CD4-positive, alpha-beta T cell treated with Interleukin-17A for 1 hour (primary cell): Measurements from ENCODE around the gene SKI.

Experiments used
- DNase-seq: peaks from one replicate; pipeline ENCODE4 v3.0.0-alpha.2; 2020

SKI gene

DNA sequence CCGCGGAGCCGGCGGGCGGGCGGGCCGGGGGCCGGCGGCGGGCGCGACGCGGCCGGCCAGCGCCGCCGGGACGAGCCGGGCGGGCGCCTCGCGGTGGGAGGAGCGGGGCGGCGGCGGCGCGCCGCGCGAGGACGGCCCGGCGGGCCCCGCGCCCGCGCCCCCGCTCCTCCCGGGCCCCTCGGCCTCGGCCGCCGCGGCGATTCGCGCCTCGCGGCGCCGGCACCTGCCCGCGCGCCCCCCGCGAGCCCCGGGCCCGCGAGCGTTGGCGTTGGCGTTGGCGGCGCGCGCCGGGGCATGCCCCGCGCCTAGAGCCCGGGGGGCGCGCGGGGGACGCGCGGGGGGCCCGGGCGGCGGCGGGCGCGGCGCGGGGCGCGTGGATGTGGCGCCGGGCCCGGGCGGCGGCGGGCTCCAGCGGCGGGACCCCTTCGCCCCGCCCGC is at the start of gene SKI:
TSS of gene SKI (plus strand) at position 163 of the 438 bp plus-strand sequence. CDS start 448 bp downstream, outside the sequence.
- no peak for DNase-seq

DNA sequence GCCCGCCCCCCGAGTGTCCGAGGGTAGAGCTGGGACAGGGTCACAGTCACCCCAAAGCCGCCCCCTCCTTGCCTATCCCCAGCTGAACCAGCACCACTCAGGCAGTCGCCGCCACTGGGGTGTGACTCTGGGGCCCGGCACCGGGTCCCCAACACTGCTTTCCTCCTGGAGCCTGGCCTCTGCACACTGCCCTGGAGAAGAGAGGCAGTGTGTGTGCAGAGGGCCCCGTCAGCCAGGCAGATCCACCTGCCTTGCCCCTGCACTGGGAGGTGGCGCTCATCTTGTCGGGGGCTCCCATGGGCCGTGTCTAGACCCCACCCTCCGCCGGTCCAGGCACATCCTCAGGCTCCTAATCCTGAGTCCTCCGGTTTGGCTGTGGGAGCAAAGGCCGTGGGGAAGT is 49.2 kb upstream of the SKI start:
- no peak for DNase-seq

DNA sequence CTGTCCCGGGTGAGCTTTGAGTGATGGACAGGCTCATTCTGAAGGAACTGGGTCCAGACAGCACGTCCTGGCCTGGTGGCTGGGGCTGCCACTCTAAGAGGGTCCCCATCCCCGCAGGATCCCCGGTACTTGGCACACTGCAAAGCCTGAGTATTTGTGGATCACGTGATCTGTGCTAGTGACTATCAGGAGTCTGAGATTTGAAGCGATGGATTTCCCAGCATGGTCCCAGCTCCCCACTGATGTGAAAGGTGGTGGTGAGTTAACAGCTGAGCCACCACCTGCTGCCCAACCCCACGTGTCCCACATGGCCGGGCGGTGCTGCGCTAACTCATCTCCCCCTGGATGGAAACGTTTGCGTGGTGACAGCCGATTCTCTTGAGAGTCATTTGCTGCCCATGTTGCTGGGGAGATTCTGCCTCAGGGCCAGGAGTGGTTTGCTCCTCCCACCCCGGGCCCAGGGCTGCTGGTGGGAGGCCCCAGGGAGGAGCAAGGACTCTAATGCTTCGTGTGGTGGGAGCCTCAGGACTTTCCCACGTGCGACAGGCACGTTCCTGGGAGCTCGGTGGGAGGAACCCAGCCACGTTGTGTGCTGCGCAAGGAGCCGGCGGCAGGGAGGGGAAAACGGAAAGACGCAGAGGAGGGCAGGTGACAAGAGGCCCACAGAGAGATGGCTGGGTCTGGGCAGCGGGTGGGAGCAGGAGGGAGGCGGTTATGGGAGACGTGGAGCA is 48.7 kb upstream of the SKI start:
- DNase-seq = no peak

DNA sequence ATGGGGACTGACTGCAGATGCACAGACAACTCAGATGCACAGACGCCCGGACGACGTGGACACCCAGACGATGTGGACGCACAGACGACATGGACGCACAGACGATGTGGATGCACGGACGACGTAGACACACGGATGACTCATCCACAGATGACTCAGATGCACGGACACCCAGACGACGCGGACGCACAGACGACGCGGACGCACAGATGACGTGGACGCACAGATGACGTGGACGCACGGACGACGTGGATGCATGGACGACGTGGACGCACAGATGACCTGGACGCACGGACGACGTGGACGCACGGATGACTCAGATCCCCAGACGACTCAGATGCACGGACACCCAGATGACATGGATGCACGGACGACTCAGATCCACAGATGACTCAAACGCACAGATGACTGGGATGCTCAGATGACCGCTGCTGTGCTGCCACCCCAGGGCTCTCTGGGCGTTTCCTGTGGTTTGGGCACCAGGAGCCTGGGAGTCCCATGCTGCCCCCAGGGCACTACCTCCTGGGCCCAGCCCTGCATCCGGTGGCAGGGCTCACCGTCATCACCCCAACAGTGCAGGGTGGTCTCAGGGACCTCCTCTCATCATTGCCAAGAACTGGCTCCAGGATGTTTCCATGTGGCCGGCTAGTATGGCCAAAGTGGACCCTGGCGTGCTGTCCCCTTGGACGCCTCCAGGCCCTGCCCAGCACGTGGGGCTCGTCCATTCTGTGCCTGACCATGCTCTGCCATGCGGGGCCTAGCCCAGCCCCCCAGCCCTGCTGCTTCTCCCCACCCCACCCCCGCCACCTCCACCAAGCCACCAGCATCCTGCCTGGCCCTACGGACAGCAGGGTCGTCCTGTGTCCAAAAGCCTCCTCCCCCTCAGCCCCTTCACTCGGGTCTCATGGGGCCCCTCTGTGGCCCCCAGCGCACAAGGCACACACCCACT is 47.5 kb upstream of the SKI start:
- no peak for DNase-seq

DNA sequence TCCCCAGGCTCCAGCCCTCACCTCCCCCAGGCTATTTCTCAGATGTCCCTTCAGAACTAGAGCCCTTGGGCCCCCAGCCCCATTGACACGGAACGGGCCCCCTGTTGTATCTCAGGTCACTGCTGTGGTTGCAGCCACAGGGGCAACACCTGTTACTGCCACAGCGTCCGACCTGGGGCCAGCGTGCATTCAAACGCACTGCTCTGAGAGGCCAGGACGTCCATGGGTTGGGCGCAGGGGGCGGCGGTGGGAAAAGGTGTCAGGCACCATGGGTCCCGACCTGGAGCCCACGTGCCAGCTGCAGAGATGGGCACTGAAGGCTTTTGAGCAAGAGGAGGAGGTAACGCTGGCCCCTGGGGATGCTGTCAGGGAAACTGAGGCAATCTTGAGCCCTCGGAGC is 46.8 kb upstream of the SKI start:
- DNase-seq = no peak

DNA sequence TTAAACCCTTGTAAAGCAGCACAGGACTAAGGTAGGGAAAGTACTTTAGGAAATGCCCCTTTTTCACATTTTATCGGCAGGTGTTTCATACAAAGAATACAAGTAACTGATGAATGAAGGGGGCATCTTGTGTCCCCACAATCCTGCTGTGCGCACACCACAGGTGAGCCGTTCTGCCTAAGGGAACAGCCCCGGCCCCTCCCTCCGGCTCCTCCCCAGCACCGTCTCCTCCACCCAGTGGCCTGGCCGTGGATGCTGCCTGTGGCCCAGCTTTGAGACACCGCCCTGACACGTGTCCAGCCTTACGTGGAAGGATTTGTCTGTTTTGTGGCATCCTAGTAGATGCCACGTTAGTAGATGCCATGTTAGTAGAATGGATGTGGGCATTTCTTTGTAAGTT is 46.4 kb upstream of the SKI start:
- no peak for DNase-seq

DNA sequence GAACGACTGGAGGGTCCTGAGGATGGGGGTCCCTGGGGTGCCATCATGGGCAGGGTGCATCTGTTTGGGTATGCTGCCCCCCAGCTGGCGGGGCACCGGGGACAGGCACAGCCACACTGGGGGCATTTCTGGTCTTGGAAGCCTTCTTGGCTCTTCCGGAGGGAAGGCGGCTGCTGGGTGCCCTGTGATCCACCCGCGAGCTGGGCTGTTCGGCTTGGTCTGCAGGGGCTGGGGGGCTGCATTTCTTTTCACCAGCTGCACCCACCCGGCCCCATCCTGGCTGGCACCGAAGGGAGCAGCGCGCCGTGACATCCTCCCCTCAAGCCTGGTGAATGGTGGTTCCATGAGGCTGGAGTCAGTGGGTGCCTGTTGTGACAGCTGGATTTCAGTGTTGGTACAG is 45.7 kb upstream of the SKI start:
- no peak for DNase-seq

DNA sequence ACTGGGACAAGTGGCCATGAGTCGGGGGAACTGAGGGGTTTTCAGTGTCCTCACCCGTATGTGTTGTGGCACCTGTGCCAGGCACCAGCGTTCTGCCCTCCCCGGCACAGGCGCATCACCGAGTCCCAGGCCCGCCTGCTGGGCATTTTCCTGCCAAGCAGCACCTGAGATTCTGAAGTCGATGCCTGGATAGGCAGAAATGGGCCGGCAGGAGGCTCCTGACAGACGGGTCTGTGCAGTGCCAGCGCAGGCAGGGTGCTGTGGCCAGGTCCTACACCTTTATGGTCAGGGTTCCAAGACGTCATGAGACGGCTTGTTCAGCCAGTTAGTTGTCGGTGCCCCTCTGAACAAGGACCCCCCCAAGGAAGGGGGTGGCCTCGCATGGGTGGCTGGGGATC is 44.2 kb upstream of the SKI start:
- no peak for DNase-seq

DNA sequence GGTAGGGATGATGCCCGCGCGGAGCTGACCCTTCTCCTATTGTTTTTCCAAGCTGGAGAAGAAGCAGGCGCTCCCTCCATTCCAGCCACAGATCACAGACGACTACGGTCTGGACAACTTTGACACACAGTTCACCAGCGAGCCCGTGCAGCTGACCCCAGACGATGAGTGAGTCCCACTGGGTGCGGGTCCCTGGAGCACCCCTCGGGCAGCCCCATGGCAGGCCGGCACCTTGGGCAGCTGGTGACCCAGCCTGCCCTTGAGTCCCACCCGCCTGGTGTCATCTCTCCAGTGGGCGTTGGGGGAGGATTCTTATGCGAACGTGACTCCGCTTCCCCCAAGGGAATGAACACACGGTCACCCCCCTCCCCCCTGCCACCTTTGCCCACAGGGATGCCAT is 43.6 kb upstream of the SKI start:
- DNase-seq = no peak

DNA sequence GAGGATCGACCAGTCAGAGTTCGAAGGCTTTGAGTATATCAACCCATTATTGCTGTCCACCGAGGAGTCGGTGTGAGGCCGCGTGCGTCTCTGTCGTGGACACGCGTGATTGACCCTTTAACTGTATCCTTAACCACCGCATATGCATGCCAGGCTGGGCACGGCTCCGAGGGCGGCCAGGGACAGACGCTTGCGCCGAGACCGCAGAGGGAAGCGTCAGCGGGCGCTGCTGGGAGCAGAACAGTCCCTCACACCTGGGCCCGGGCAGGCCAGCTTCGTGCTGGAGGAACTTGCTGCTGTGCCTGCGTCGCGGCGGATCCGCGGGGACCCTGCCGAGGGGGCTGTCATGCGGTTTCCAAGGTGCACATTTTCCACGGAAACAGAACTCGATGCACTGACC is 43.2 kb upstream of the SKI start:
- DNase-seq = no peak

DNA sequence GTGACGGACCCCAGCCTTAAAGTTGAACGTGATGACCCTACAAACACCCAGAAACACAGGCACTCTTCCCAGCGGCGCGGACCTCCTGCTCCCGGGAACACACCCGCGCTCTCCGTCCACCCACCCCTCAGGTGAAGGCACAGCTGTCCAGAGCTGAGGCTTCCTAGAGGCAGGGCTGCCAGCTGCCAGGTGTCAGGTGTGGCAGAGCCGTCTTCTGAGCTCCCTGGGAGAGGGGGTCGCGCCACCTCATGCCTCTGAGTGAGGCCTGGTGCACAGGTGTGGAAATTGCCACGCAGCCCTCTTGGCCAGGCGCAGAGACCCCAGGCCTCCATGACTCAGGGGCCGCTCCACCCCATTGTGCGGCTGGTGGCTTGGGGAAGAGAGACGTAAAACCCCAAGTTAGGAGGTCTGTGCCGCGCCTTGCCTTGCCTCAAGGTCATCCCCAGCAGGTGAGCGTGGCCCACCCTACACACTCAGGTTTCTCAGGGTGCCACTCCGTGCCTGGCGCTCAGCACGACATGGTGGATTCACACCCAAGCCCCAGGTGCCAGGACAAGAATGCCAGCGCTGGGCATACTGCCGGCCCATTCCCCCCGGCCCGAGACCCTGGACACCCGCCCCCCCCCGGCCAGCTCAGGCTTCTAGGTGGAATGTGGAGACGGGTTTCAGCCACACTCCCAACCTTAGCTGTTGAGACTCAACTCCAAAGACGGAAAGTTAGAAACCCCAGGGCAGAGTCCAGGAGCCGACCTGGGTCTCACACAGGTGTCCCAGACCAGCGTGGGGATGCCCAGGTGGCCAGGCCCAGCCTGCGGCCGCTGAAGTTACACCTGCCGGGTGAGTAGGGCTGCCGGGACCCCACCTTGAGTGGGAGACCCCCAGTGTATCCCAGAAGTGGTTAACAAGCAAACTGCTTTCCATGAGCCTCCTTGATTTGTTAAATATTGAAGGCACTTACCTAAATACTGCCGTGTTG is 42.0 kb upstream of the SKI start:
- DNase-seq = no peak

DNA sequence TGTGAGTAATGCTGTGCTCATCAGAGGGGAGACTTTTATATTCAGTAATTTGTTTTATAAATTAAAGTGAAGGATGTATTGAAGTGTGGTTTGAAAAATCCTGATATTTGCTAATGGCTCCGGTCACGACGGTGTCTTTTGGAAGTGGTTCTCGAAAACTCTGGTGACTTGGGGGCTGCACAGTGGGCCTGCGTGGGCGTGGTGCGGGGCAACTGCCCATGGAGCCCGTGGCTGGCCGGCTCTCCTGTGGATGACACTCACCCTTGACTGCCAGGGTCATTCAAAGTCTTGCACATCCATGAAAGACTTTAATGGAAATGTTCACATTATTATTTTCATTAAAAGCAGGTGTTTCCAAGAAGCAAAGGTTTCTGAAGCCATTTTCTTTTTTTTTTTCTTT is 41.2 kb upstream of the SKI start:
- DNase-seq = no peak

DNA sequence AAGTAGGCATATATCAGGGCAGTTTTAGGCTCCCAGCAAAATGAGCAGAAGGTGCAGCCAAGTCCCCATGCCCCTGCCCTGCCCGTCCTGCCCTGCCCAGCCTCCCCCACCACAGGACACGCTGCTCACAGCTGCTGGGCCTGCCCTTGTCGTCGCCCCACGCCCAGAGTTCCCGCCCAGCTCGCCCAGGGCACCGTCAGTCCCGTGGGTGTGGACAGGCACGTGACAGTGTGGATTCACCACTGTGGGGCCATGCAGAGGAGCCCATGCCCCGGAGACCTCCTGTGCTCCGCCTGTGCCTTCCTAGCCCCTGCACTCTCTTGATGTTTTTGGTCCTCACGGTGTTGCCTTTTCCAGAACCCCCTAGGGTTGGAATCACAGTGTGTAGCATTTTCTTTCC is 40.5 kb upstream of the SKI start:
- no peak for DNase-seq

DNA sequence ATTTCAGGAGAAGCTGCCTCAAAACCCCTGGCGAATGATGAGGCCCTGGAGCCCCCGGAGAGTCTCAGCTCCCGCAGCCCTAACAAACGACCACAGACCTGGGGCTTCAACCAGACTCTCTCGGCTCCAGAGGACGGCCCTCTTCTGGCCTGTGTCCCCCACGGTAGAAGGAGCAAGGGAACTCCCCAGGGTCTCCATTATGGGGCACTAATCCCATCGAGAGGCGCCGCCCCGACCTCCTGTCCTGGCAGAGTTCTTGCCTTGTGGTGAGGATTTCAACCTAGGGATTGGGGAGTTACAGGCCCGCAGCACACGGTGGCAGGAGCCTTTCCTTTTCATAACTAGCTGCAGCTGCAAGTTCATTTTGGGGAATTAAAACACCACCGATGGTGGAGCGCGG is 39.8 kb upstream of the SKI start:
- no peak for DNase-seq

DNA sequence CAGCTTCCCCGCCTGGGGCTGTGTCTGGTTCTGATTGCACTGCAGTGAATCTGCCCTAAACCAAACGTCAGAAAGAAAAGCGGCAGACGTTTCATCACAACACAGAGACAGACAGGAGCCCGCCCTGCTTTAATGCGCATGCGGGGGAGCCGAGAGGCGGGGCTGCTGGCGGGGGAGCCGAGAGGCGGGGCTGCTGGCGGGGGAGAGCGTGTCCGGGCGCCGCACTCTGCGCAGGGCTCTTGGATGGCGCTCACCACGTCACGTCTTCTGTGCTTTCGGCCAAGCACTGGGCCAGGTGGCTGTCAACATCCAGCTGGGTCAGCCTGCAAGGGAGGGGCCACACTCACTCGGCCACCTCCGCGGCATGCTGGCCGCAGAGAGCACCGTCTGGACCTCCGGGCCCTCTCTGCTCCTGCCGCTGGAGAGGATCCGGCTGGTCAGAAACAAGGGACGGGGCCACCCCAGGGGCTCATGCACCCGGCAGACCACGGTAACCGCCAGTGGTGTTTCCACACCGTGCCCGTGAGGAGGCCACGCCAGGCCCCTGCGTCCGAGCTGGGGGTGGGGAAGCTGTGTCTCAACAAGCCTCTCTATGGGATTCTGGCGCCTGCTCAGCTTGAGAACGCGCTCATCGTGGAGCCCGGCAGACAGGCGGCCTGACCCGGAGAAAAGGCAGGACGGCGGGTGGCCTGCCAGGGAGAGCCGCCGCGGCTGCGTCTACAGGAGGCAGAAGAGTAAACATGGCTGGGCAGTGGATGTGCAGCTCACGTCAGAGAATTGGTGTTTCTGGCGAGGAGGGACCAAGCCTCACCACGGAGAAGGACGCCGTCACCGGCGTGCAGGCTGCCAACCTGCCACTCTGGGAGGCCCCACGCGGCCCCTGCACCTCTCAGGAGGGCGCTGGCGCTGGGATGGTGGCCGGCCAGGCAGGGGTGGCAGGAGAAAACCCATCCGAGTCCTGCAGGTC is 38.4 kb upstream of the SKI start:
- peak; percentile 95 for DNase-seq

DNA sequence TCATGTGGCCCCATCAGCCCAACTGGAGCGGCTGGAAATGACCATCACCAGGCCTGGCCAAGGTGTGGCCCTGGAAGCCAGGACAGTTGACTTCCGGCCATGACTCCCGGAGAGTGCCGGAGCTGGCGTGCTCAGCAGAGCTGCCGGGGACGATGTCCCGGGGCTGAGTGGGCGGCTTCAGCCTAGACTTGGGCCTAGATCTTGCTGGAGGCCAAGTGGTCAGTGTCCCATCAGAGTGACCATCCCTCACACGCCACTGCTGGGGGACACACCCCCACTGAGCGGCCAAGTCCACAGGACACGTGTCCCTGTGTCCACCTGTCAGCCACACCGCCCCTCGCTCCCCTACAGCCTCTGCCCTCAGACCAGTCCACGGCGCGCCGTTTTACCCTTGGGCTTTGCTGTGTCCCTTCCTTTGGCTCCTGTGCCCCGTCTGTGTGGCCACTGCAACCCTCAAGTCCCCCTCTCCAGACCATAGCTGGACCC is 37.6 kb upstream of the SKI start:
- no peak for DNase-seq

DNA sequence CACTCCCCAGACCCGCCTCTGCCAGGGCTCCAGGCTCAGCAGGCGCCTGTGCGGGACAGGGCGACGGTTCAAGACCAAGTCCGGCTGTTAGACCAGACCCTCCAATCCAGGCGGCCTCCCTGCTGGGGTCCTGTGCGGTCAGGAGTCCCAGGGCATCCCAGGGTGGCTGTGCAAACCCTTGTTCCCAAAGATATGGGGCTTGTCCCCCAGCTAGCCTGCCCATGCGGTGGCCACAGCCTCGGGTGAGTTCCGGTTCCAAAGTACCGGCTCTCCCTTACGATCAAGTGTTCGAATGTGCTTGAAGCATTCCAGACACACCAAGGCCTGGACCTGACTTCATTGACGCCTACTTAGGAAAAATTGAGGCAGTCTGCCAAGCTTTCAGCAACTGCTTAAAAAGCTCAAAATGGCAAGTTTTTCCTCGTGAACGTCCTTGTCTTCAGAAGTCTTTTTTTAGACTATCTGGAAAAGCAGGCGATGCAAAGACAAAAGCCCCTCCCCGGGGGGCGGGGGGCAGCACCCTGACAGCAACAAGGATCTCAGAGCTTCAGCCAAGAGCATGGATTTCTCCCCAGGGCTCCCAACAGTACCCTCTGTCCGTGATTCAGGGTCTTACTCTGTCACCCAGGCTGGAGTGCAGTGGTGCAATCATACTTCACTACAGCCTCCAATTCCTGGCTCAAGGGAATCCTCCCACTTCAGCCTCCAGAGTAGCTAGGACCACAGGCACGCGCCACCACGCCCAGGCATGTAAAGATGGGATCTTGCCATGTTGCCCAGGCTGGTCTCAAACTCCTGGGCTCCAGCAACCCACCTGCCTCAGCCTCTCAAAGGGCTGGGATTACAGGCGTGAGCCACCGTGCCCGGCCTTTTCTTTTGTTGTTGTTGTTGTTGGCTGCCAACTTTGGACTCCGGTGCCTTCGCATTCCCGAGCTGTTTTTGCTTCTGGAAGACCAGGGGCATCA is 35.8 kb upstream of the SKI start:
- no peak for DNase-seq

DNA sequence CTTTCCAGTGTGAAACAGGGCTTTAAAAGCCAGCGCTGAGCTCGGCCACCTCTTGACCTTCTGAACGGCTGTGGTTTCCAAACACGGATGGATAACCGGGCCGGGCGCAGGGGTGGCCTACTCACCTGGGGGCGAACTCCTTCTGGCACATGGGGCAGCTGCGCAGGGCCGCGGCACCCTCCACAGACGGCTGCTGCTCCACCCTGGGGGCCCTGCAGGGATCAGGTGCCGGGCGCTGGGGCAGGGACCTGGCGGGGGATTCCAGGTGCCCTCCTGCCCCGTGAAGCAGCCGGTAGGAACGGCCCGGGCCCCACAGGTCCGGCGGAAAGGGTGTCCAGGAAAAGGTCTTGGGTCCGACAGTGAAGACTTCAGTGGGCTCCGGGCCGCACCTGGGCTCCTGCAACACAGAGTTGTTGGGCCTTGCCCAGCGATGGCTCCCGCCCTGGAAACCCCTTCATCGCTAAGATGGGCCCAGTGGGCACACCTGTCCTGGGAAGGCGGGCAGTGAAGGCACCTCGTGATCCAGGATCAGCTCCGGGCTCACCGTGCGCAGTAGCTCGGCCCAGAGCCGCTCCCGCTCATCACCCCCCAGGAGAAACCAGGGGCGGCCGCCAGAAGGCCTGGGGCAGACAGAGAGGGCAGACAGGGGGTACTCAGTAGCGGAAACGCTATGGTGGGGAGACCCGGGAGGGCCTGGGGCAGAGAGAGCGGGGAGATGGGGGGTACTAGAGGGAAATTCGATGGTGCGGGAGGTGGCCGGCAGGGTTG is 34.4 kb upstream of the SKI start:
- DNase-seq = no peak

DNA sequence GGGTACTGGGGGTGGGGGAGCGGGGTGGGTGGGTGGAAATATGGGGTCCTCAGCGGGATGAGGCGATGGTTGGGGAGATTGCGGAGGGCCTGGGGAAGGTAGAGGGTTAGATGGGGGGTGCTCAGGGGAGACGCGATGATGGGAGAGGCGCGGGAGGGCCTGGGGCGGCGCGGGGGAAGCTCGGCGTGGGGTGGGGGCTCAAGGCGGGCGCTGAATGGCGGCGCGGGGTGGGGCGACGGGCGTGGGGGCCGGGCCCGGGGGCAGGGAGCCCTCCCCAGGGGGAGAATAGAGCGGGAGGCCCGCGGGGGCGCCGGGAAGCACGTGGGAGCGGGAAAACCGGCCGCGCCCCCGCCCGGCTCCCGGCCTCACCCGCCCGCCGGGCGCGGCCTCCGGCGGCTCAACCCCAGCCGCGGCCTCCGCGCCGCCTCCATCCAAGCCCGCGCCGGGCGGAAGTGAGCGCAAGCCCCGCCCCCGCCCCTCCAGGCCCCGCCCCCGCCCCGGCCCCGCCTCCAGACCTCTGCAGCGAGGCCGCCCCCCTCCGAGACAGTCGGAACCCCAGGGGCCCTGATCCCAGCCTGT is 33.7 kb upstream of the SKI start, which contains the start of gene FAAP20:
TSS of gene FAAP20 (minus strand) at position 454 of the 579 bp plus-strand sequence. CDS start at position 431, 23 bp downstream.
- peak; percentile 86 for DNase-seq
